GM19025 (cell line): ENCODE data around the gene STIM1.
A peak's percentile ranks its signal among the peaks of the same experiment; 100 is the strongest.

Source experiments
- ATAC-seq: cut with Tn5 transposase; IDR thresholded peaks from one replicate; pipeline ENCODE4 v1.9.1; 2021; ENCODE audit warnings: mild to moderate bottlenecking, low read depth, moderate library complexity; ENCODE audit not compliant: unreplicated experiment

STIM1 gene

DNA sequence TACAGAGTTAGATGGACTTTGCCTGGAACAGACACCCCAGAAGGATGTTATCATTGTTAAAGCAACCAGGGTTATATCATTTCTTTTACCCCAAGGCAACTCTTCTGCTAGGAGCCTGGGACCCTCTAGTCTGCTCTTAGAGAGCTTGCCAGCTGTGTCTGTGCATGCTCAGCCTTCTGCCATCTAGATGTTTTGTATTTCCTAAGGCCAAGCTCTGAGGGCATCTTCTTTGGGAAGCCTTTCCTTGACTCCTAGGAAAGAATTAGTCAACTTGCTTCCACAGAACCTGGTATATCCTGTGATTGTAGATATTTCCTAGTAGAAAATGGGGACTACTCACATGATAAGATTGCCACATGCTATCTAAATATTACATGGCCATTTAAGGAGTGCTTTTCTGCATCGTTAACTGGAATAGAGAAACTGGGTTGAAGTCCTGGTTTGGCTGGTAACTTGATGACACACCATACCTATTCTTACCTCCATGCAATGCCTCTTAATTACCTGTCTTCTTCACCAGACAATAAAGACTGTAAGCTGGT, 87.6 kb downstream of the STIM1 start:
- ATAC-seq = no peak

DNA sequence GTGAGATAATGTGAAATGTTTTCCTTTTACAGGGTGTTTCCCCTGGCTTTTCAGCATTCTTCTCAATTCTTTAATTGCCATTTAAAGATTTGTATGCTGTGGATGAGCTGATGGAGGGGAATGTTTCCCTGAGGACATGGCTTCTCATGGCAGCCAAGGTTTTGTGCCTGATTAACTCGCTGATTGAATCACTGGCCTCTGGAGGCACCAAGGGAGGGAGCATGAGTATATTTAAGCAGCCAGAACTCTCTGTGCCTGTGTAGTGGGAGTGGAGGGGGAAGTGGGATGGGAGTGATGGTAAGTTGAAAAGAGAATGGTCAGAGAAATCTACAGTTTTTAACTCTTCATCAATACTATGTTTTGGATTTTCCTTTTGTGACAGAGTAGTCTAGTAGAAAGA, 88.7 kb downstream of the STIM1 start:
- no peak for ATAC-seq

DNA sequence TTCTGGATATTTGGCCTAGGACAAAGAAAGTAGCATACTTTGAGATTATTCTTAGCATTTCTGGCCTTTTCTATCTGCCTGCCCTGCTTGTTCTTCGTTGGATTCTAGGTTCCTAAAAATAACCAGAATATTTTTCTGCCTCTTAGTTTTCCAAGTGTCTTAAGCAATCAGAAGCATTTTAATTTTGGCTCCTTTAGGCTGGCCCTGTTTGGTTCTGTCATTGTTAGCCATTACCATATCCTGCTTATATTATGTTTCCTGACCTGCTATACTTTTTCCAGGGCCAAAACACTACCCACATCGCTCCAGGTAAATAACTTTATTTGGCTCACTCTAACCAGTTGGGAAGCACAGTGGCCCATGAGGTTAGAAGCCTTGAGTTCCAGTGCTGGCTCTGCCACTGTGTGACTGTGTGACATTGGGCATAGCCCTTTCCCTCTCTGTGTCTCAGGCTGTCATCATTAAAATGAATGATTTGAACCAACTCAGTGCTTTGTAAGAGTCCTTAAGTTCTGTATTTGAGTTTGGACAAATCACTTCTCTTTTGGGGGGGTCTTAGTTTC, 91.1 kb downstream of the STIM1 start:
- ATAC-seq = no peak

DNA sequence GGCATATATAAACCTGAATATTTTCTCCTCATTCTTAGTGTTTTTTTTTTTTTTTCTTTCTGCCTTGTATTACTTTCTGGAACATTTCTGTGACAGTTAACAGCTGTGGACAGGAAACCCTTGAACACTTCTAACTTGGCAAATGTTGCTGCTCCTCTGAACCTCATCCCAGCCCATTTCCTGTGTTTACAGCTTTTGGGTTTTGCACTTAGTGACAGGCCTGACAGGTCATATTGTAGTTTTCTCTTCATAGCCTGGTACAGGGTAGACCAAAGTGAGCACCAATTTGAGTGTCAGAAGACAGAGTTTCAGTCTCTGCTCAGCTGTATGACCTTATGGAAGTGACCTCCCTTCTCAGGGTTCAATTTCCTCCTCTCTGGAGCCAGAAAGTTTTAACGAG, 91.6 kb downstream of the STIM1 start:
- ATAC-seq = peak; percentile 75

DNA sequence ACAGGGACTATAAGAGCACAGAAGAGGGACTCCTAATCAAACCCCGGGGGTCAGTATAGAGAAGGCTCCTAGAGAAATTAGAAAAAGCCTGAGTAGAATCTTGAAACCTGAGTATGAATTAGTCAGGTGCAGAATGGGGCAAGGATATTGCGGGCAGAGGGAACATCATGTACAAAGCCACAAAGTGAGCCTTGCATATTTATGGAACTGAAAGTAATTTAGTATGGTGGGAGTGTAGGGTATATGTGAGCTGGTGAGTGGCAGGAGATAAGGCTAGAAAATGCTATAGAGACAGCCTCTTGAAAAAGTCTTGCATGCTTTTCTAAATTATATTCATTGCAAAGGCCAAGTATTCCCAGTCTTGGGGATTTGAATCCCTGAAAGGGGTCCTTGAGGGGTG, 93.7 kb downstream of the STIM1 start:
- ATAC-seq = peak; percentile 49

DNA sequence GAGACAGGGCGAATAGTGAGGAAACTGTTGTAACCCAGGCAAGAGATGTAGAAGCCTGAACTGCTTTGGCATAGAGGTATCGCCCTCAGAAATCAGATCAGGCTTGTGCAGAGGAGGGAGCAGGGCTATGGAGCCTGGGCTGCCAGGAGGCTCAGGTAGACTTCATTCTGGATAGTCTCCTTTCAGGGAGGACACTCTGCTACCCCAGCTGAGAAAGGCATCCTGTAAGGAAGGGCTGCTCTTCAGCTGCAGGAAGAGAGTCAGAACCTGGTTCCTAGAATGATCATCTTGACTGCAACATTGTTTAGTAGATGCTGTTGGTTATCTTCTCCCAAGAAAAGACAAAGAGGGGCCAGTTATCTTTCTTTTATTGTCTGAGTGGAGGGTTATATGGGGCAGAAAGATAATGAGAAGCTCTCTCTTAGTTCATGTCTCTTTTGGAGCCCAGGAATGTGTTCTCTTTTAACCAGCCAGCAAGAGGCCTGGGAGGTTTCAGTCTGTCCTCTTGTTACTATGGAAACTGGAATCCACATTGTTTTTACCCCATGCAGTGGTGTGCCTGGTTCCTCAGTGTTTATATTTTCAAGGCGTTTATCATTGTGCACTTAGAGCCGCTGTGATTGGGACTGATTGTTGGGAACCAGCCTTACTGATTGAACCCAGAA, 95.7 kb downstream of the STIM1 start:
- ATAC-seq = no peak

DNA sequence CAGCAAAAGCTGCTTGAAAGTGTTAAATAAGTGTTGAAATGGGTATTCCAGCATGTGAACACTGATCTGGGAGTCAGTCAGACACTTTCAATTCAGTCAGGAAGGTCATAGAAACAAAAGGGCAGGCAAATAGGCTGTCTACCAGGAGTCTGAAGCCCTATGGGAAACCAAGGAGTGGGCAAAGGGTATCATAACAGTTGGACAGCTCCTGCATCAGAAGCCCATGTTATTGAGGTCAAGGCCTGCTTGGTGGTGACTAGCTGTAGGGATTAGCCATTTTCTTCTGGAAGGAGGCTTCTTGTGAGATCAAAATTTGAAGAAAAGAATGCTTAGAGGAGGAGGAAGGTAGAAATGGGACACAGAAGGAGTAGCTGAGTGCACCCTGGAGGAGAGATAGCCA, 97.3 kb downstream of the STIM1 start:
- ATAC-seq = no peak

DNA sequence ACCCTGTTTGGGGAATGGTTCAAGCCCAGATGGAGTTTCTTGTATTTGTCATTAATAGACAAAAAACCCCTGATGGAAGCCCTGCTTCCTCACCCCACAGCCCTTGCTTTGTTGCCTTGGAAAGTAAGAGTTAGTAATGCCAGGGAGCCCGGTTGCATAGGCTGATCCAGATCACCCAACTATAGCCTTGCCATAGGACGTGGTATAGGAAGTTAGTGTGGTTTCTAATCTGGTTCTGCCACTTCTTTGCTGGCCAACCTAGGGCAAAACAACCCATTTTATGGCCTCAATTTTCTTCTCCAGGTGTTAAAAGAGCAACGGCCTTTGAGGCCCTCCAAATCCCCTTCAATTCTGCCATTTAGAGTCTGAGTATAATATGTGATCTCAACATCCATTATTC, 97.9 kb downstream of the STIM1 start:
- ATAC-seq = no peak

DNA sequence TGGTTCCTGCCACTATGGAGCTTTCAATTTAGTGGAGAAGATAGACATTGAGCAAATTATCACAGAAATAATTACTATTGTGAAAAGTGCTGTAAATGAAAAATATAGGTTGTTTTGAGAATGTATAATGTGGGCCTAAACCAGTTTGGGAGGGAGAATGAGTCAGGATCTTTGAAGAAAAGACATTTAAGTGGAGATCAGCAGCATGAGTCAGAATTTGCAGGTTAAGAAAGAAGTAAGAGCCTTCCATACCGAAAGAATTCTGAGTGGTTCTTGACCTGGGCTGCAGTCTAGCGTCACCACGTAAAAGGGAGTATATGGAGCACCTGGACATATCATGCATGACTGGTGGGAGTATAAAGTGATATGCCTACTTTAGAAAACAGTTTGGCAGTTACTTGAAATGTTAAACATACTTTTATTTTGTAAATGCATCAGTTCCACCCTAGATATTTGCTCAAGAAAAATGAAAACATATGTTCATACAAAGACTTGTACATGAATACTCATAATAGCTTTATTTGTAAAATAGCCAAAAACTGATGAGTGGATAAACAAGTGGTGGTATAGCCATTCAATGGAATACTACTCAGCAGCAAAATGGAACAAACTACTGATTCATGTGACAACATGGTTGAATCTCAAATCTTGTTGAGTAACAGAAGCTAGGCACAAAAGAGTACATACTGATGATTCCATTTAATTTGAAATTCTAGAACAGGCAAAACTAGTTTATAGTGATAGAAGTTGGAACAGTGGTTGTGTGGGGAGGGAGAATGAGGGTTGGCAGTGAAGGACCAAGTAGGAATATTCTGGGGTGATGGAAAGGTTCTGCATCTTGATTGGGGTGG, 99.2 kb downstream of the STIM1 start:
- no peak for ATAC-seq

DNA sequence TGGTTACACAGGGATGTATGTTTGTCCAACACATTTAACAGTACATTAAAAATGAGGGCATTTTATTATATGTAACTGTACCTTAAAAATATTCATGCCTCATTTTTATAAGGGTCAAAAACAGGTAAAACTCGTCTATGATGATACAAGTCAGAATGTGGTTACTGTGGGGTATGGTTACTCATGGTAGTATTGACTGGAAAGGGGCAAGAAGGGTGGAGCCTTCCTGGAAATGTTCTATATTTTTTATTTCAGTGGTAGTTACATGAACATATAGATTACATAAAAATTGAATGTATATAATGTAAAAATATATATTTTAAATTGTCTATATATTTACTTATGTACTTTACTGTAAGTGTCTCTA, 99.8 kb downstream of the STIM1 start:
- ATAC-seq = no peak

DNA sequence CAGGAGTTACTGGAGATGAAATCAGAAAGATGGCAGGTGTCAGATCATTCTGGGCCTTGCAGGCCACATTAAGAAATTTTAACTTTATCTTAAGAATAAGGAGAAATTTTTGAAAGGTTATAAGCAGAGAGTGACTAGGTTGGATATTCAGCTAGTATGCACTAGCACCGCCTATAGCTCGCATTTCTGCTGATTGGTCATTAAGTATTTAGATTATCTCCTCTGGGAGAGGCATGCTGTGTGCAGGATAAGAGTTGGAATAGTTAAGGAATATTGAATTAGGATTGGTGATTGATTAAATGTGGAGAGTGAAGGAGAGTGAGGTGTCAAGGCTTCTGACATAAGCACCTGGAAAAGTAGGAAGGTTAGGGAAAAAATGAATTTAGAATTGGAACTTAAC, 100.6 kb downstream of the STIM1 start:
- no peak for ATAC-seq

DNA sequence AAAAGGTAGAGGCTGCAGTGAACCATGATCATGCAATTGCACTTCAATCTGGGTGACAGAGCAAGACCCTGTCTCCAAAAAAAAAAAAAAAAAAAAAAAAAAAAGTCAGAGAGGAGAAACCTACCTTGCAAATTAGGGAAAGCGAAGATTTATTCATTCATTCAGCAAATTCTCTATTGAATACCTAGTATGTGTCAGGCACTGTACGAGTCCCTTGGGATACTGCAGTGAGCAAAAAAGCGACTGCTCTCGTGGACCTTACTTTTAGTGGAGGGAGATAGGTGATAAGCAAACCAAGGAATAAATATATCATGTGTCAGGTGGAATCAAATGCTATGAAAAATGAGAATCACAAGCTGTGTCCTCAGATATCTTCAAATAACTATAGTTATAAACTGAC, 101.3 kb downstream of the STIM1 start:
- ATAC-seq = no peak

DNA sequence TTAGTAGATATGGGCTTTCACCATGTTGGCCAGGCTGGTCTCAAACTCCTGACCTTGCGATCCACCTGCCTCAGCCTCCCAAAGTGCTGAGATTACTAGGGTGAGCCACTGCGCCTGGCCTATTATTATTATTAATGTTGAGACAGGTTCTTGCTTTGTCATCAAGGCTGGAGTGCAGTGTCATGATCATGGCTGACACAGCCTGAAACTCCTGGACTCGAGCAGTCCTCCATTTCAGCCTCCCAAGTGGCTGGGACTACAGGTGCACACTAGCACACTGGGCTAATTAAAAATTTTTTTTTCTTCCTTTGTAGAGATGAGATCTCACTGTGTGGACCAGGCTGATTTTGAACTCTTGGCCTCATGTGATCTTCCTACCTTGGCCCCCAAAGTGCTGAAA, 102.0 kb downstream of the STIM1 start:
- no peak for ATAC-seq

DNA sequence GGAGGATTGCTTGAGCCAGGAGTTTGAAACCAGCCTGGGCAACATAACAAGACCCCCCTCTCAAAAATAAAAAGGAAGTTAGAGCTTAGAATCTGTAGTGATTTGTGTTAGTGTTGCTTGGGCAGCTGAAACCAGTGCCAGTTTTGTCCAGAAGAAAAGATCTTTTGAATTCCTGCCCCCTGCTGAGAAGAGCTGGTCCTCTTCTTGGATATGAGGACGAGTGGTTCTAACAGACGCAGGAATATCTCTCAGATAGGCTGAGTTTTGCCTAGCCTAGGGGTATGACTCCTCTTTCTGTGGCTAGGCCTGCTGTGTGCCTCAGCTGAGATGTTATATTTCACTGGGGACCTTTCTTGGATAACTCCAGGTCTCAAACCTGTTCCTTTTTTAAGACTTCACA, 102.8 kb downstream of the STIM1 start:
- ATAC-seq = no peak

DNA sequence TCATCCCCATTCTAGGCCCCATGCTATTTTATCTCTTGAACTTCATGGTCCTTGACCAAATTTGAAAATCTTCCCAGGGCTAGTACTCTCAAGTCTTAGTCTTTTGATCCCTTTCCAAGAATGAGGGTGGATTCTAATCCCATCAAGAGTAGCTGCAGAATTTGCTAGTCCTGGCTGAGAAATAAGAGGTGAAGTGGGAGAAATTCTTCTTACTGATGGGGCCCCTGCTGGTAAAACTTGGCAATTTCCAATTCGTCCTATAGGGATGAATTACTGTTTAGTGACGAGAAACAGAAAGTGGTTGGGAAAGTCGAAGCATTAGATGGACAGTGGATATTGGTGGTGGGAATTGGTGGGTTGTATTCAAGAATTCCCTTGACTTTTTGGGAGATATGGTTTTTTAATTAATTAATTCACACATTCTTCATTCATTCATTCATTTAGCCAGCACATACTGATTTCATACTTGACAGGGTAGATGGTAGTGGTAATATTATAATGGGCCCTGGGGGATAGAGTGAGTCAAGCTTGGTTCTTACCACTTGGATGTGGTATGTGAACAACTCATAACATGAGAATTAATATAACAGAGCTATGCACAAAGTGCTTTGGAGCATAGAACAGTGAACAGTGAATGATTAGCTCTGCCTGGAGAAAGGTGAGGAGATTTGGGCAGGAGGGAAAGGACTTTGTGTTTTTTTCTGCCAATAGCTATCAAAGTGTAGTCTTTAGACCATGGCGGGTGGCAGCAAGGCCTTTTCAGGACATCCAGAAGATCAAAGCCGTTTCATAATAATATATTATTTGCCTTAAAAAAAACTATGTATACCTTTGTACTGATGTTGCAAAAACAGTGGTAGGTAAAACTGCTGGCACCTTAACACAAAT, 103.8 kb downstream of the STIM1 start:
- no peak for ATAC-seq

DNA sequence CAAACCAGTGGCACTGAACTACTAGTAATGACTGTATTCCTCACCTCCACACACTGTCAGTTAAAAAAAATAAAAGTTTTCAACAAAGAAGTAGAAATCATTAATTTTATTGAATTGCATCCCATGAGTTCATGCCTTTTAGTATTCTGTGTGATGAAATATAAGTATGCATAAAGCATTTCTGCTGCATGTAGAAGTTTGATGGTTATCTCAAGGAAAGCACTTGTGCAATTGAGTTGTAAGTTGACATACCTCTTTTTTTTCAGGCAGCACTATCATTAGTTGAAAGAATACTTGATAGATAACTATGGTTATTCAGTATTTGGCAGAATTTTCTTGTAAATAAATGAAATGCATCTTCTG, 104.4 kb downstream of the STIM1 start:
- no peak for ATAC-seq

DNA sequence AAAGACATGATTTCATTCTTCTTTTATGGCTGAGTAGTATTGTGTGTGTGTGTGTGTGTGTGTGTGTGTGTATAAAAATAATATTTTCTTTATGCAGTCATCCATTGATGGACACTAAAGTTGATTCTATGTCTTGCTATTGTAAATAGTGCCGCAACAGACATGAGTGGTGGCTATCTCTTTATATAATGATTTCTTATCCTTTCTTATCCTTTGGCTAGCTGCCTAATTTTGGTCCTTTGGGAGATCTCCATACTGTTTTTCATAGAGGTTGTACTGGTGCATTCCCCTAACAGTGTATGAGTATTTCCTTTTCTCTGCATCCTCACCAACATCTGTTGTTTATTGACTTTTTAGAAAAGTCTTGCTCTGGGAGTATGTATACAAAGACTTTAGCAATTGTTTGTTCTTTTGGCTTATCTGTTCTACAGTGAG, 107.0 kb downstream of the STIM1 start:
- ATAC-seq = no peak

DNA sequence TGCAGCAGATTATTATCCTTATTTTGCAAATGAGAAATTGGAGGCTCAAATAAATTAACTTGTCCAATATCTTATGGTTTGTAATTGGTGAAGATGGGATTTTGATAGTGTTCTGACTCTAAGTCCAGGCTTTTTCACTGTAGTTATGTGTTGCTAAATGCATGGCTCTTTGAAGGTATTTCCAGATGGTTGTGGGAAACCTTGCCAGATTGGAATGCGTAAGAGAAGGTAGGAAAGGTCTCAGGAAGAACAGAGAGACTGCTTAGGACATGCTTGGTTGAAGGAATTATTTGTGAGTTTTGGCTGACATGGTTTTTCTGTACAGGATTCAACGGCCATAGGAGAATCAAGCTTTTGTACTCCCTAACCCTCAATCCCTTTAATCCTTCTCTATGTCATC, 108.6 kb downstream of the STIM1 start:
- no peak for ATAC-seq

DNA sequence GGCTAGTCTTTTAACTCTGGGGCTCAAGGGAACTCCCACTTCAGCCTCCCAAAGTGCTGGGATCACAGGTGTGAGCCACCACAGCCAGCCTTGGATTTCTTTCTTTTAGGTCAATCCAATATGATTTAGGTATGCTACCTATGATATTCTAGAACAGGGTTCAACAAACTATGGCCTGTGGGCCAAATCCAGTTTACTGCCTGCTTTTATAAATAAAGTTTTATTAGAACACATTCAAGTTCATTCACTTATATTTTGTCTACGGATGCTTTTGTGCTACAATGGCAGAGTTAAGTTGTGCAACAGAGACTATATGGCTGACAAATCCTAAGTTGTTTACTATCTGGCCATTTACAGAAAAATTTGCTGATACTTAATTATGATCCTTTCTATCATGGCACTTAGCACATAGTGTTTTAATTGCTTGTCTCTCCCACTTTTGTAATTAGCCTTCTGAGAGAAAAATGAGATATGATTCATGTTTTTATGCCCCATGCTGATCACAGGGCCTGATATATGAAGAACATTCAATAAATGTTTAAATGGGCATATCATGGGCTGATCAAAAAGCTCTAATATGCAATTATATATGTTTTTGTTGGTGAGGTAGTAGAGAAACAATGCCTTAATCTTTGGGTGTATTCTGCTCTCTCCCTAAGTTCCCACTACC, 109.6 kb downstream of the STIM1 start:
- ATAC-seq = no peak

DNA sequence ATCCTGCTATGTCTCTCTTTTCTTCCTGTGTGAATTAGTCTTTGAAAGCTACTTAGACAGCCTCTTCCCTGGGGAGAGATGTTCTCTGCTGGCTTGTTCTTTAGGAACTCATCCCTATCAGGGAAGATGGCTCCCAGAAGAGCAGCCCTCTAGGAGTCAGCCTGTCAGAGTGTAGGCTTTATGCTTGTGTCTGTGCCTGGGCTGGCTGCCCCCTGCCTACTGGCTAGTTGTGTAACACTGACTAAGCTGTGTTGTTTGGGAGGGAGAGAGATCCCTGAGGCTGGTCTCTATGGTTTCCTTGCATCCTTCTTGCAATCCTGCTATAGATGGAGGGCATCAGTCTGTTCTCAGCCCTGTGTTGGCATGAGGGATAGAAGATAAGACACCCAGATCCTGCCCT, 112.2 kb downstream of the STIM1 start:
- no peak for ATAC-seq
